MM.1S (cell line): ENCODE measurements around the gene INPP5J.

ENCODE experiments used
- DNase-seq: peaks from one replicate; pipeline ENCODE4 v3.0.0-alpha.2; 2015
- H2AFZ ChIP-seq: fragments of 300-600 bp; sonication (generic); 2 replicates; pipeline ENCODE4 v1.6.0; 2016; ENCODE audit warnings: antibody characterized with exemption, low read length
- H3F3A ChIP-seq: fragments of 300-600 bp; sonication (generic); 2 replicates; pipeline ENCODE4 v1.6.1; 2016; ENCODE audit warnings: mild to moderate bottlenecking, antibody characterized with exemption, low read length, moderate library complexity, mixed read lengths; ENCODE audit not compliant: insufficient read depth
- H3K27ac ChIP-seq: fragments of 300-600 bp; sonication (generic); 2 replicates; pipeline ENCODE4 v1.5.1; 2016; ENCODE audit warnings: mild to moderate bottlenecking, low read length
- H3K27me3 ChIP-seq: fragments of 300-600 bp; sonication (generic); replicated peaks from 2 replicates; pipeline ENCODE4 v1.6.0; 2016; ENCODE audit warnings: low read length; ENCODE audit not compliant: insufficient read depth
- H3K36me3 ChIP-seq: fragments of 300-600 bp; sonication (generic); replicated peaks from 2 replicates; pipeline ENCODE4 v1.6.1; 2016; ENCODE audit warnings: mild to moderate bottlenecking, low read length, mixed read lengths; ENCODE audit not compliant: insufficient read depth
- H3K4me1 ChIP-seq: fragments of 300-600 bp; sonication (generic); 2 replicates; pipeline ENCODE4 v1.6.1; 2016; ENCODE audit warnings: low read length, mixed read lengths
- H3K4me2 ChIP-seq: fragments of 300-600 bp; sonication (generic); 2 replicates; pipeline ENCODE4 v1.6.0; 2016; ENCODE audit warnings: low read depth, low read length
- H3K4me3 ChIP-seq: fragments of 300-600 bp; sonication (generic); 2 replicates; pipeline ENCODE4 v1.5.1; 2016; ENCODE audit warnings: low read length, mixed read lengths
- H3K79me2 ChIP-seq: fragments of 300-600 bp; sonication (generic); 2 replicates; pipeline ENCODE4 v1.6.1; 2016; ENCODE audit warnings: mixed run types, low read length, mixed read lengths
- H3K9ac ChIP-seq: fragments of 300-600 bp; sonication (generic); 2 replicates; pipeline ENCODE4 v1.6.1; 2016; ENCODE audit warnings: low read length, mixed read lengths
- H3K9me2 ChIP-seq: fragments of 300-600 bp; sonication (generic); replicated peaks from 2 replicates; pipeline ENCODE4 v1.6.1; 2016; ENCODE audit warnings: mild to moderate bottlenecking, low read length, mixed read lengths; ENCODE audit not compliant: insufficient read depth
- H3K9me3 ChIP-seq: fragments of 300-600 bp; sonication (generic); replicated peaks from 2 replicates; pipeline ENCODE4 v1.6.1; 2016; ENCODE audit warnings: mild to moderate bottlenecking, low read length, mixed read lengths; ENCODE audit not compliant: insufficient read depth
- H4K20me1 ChIP-seq: fragments of 300-600 bp; sonication (generic); 2 replicates; pipeline ENCODE4 v1.6.1; 2016; ENCODE audit warnings: mild to moderate bottlenecking, low read length, moderate library complexity, mixed read lengths; ENCODE audit not compliant: insufficient read depth
- EZH2 ChIP-seq: fragments of 300-600 bp; sonication (generic); optimal IDR thresholded peaks from 2 replicates; pipeline ENCODE3; 2017; ENCODE audit warnings: low read depth, mild to moderate bottlenecking, antibody characterized with exemption, low read length, mixed read lengths
- EZH2phosphoT487 ChIP-seq: fragments of 300-600 bp; sonication (generic); IDR thresholded peaks from 2 replicates; pipeline ENCODE4 v1.6.1; 2018; ENCODE audit warnings: antibody characterized with exemption, low read length
- TF ChIP-seq, protein P1 (sequence below): fragments of 300-600 bp; sonication (generic); IDR thresholded peaks from 2 replicates; pipeline ENCODE4 v1.5.1; 2016; ENCODE audit warnings: antibody characterized with exemption, low read length, mixed read lengths

The INPP5J gene

DNA sequence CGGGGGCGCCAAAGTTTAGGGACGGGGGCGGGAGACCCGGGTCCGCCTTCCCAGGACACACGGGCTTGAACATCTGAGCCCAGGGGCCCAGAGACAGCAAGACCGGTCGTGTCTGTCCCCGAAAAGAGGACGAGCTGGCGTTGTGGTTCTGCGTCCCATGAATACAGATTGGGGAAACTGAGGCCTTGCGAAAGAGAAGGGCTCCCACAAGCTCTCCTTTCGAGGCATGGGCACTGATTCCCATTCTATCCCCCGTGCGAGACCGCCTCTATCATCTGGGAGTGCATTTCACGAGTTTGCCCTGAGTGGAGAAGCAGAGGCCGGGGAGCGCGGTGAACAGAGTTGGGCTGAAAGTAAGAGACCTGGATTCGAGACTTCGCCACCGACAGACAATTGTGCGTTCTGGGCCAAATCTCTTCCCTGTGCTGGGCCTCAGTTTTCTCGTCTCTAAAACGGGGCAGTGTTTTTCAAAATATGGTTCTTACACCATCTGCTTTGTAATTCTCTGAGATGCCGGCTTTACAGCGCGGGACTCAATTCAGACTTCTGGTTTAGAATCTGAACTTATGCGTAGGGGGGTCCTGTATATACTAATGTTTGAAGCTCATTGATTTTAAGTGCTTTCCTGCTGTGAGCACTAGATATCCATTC, 37.7 kb downstream of the INPP5J start:
- Histone ChIP-seq H3K9ac (peak overlapping the region; percentile 65), H2AFZ (peak overlapping the region; percentile 75)

DNA sequence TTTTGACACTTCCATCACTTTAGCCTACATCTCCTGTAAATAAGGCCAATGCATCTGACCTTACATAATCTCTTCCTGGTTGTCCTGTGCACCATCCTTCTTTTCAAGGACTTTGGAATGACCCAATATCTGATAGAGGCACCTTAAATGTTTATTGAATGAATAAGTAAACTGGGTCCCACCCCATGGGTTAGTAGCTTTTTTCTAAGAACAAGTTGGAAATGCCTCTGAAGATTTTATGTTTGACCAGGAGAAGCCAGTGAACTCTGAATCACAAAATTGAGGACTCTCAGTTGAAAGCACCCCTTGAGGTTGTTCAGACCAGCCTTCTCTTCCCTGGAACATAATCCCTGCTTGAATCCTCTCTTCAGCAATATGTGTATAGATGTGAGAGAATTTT, 38.6 kb downstream of the INPP5J start:
- no peak overlapping the region; the same call in 1 of the 2 replicates for H3K9ac ChIP-seq
- H4K20me1 ChIP-seq: no peaks in the 10 kb centered on the region
- peaks cover 6% of the 10 kb centered on the region; the same call in 1 of the 2 replicates for H3K4me1 ChIP-seq
- H3F3A ChIP-seq: peaks cover 6% of the 10 kb centered on the region; the same call in 1 of the 2 replicates
- H3K36me3 ChIP-seq: no peaks in the 10 kb centered on the region
- peaks cover 6% of the 10 kb centered on the region; the same call in 1 of the 2 replicates for H3K27me3 ChIP-seq
- peaks cover 45% of the 10 kb centered on the region for H3K79me2 ChIP-seq
- no peak overlapping the region for H3K27ac ChIP-seq
- no peaks in the 10 kb centered on the region for H3K9me2 ChIP-seq
- no peaks in the 10 kb centered on the region for H3K9me3 ChIP-seq
- H2AFZ ChIP-seq: no peak overlapping the region
- DNase-seq: no peak
- TF ChIP-seq, protein P1, sequence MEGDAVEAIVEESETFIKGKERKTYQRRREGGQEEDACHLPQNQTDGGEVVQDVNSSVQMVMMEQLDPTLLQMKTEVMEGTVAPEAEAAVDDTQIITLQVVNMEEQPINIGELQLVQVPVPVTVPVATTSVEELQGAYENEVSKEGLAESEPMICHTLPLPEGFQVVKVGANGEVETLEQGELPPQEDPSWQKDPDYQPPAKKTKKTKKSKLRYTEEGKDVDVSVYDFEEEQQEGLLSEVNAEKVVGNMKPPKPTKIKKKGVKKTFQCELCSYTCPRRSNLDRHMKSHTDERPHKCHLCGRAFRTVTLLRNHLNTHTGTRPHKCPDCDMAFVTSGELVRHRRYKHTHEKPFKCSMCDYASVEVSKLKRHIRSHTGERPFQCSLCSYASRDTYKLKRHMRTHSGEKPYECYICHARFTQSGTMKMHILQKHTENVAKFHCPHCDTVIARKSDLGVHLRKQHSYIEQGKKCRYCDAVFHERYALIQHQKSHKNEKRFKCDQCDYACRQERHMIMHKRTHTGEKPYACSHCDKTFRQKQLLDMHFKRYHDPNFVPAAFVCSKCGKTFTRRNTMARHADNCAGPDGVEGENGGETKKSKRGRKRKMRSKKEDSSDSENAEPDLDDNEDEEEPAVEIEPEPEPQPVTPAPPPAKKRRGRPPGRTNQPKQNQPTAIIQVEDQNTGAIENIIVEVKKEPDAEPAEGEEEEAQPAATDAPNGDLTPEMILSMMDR: no peak
- TF ChIP-seq EZH2phosphoT487 (no peak), EZH2 (no peak)
- H3K4me2 ChIP-seq: peak overlapping the region; percentile 55; the same call in 1 of the 2 replicates
- H3K4me3 ChIP-seq: peak overlapping the region; percentile 84

More for the DNA sequence above, 37.7 kb downstream of the INPP5J start:
- peaks cover 6% of the 10 kb centered on the region; the same call in 1 of the 2 replicates for H3F3A ChIP-seq
- no peaks in the 10 kb centered on the region for H3K36me3 ChIP-seq
- peaks cover 6% of the 10 kb centered on the region; the same call in 1 of the 2 replicates for H3K4me1 ChIP-seq
- H3K27ac ChIP-seq: peak overlapping the region; percentile 6; the same call in 1 of the 2 replicates
- H3K4me3 ChIP-seq: peak overlapping the region; percentile 84
- H4K20me1 ChIP-seq: no peaks in the 10 kb centered on the region
- no peak for DNase-seq
- H3K27me3 ChIP-seq: peaks cover 6% of the 10 kb centered on the region; the same call in 1 of the 2 replicates
- TF ChIP-seq EZH2: no peak
- no peak for TF ChIP-seq EZH2phosphoT487
- TF ChIP-seq, protein P1: no peak
- H3K79me2 ChIP-seq: peaks cover 42% of the 10 kb centered on the region
- H3K4me2 ChIP-seq: peak overlapping the region; percentile 55; the same call in 1 of the 2 replicates
- H3K9me3 ChIP-seq: no peaks in the 10 kb centered on the region
- H3K9me2 ChIP-seq: no peaks in the 10 kb centered on the region

DNA sequence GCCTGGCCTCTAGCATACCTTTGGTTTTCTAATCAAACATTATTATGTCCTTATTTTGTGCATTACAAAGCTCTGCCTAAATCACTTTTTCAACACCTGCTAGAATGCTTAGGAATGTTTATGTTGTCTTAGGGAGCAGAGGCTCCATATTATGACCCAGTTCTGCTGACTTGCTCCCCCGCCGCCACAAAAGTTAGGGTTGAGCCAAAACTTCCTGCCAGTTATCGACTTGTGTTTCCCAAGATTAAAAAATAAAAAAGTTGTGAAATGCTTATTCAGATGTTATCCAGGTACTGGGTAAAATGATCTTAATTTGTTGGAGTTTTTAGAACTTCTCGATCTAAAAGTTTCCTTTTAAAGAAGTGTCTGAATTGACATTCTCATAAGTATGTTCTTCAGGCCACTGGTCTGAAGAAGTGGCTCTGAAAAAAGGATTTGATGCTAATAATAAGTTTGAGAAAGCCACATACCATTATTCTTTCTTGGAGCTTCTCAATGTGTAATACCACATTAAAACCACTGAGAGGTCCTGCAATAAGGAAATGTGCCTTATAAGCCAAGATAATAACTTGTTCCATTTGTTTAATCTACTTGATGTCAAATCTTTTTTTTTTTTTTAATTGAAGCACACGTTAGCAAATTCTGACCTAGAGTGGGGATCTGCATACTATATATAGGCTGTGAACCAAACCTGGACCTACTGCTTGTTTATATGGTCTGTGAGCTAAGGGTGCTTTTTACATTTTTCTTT, 39.4 kb downstream of the INPP5J start:
- Histone ChIP-seq H3K79me2 (peaks cover 50% of the 10 kb centered on the region), H4K20me1 (no peaks in the 10 kb centered on the region), H3K4me1 (peaks cover 6% of the 10 kb centered on the region; the same call in 1 of the 2 replicates), H3K27ac (no peak overlapping the region), H3K4me2 (no peak overlapping the region), H2AFZ (no peak overlapping the region), H3K4me3 (no peak overlapping the region), H3K36me3 (no peaks in the 10 kb centered on the region), H3F3A (peaks cover 6% of the 10 kb centered on the region; the same call in 1 of the 2 replicates), H3K9ac (no peak overlapping the region), H3K27me3 (peaks cover 6% of the 10 kb centered on the region; the same call in 1 of the 2 replicates), H3K9me2 (no peaks in the 10 kb centered on the region), H3K9me3 (no peaks in the 10 kb centered on the region)
- DNase-seq: no peak
- no peak for TF ChIP-seq EZH2phosphoT487
- TF ChIP-seq, protein P1: no peak
- no peak for TF ChIP-seq EZH2
